K562 (cell line): ENCODE measurements around the gene RNFT1. TPM values are rescaled to one million over a fixed set of nuclear protein-coding genes. Genes with fewer than 3 reads are reported as not detected.

Experiments
- ATAC-seq: fragments of 200-7000 bp; cut with Tn5 transposase; 3 replicates; pipeline ENCODE4 v1.9.1; 2020; ENCODE audit warnings: moderate library complexity
- BruUV-seq: library from RNA; stranded (reverse); fragments of 400-500 nt; replicated peaks from 2 replicates; lab custom pipeline; 2021; lab: Mats Ljungman, UMichigan
- CTCF ChIA-PET: fragments of 300-600 bp; formaldehyde crosslinking; extraction: SDS; loops from one replicate; lab custom pipeline; 2021; ENCODE audit warnings: low intra/inter-chr PET ratio; lab: Yijun Ruan, JAX
- POLR2A ChIA-PET: fragments of 300-600, 350-650 bp; sonication (Branson Sonifier 250); formaldehyde crosslinking; extraction: SDS; loops from one replicate; lab custom pipeline; 2021; ENCODE audit warnings: antibody characterized with exemption, inconsistent platforms; lab: Yijun Ruan, JAX
- DNase-seq, 4 experiments: peaks; one replicate each; pipeline versions ENCODE4 v3.0.0 to v3.0.0-alpha.2; 2011 to 2018; ENCODE audit warnings: low spot score in 3 of 4, mixed read lengths in 3 of 4; ENCODE audit errors: extremely low read depth in 1 of 4
- FAIRE-seq: peaks from 2 replicates; lab custom pipeline; 2011; peaks lifted over from hg19 to GRCh38; lab: Jason Lieb, UNC
- H2AFZ ChIP-seq: 2 replicates; pipeline ENCODE4 v1.6.0; 2011; ENCODE audit warnings: low read depth, low read length, control low read depth, inconsistent platforms
- H3K27ac ChIP-seq: fragments of 200-600 bp; 3 replicates; pipeline ENCODE4 v1.8.0; 2011; ENCODE audit warnings: low read depth, mild to moderate bottlenecking, control low read depth, inconsistent platforms, low read length, moderate library complexity, mixed read lengths; ENCODE audit errors: extremely low read depth
- H3K27me3 ChIP-seq, 2 experiments: fragments of 300-600 bp in 1 of 2; 2 replicates in 1 of 2; 3 replicates in 1 of 2; pipeline versions ENCODE4 v1.6.0 to v1.8.0; 2011; ENCODE audit warnings: inconsistent platforms in 2 of 2, low read length in 2 of 2, mild to moderate bottlenecking in 1 of 2, mixed read lengths in 1 of 2, moderate library complexity in 1 of 2; ENCODE audit not compliant: control insufficient read depth in 2 of 2, insufficient read depth in 2 of 2
- H3K36me3 ChIP-seq: fragments of 300-600 bp; 3 replicates; pipeline ENCODE4 v1.8.0; 2011; ENCODE audit warnings: mild to moderate bottlenecking, low read length, inconsistent platforms; ENCODE audit not compliant: control insufficient read depth, insufficient read depth
- H3K4me1 ChIP-seq, 2 experiments: fragments of 200-600 bp in 1 of 2; replicated peaks in 1 of 2; 2 replicates in 1 of 2; 3 replicates in 1 of 2; pipeline versions ENCODE4 v1.5.1 to v1.8.0; 2011; ENCODE audit warnings: inconsistent platforms in 2 of 2, low read length in 2 of 2, mild to moderate bottlenecking in 1 of 2, mixed read lengths in 1 of 2, moderate library complexity in 1 of 2; ENCODE audit not compliant: control insufficient read depth in 2 of 2, insufficient read depth in 2 of 2
- H3K4me2 ChIP-seq: 2 replicates; pipeline ENCODE4 v1.6.1; 2011; ENCODE audit warnings: low read length, control low read depth, inconsistent platforms, mixed read lengths; ENCODE audit not compliant: insufficient read depth
- H3K4me3 ChIP-seq: fragments of 200-600 bp; sonication (generic), shearing (Covaris generic); 2 replicates; pipeline ENCODE4 v1.5.1; 2016; ENCODE audit warnings: control low read depth, inconsistent platforms
- H3K79me2 ChIP-seq: fragments of 200-600 bp; 3 replicates; pipeline ENCODE4 v1.8.0; 2011; ENCODE audit warnings: low read length, inconsistent platforms; ENCODE audit not compliant: control insufficient read depth, insufficient read depth
- H3K9ac ChIP-seq, 2 experiments: 2 replicates each; pipeline versions ENCODE4 v1.6.0 to v1.6.1; 2011; ENCODE audit warnings: low read depth in 2 of 2, low read length in 2 of 2, control low read depth in 1 of 2, inconsistent platforms in 1 of 2, mild to moderate bottlenecking in 1 of 2, mixed read lengths in 1 of 2; ENCODE audit not compliant: insufficient read depth in 1 of 2
- H3K9me1 ChIP-seq: one replicate; pipeline ENCODE4 v1.6.0; 2011; ENCODE audit warnings: inconsistent platforms, mild to moderate bottlenecking, low read length, moderate library complexity; ENCODE audit not compliant: control insufficient read depth, insufficient read depth
- H3K9me3 ChIP-seq: replicated peaks from 2 replicates; pipeline ENCODE4 v1.5.1; 2011; ENCODE audit warnings: low read depth, low read length, inconsistent platforms; ENCODE audit not compliant: control insufficient read depth, insufficient read depth
- H4K20me1 ChIP-seq: replicated peaks from 2 replicates; pipeline ENCODE4 v1.6.1; 2011; ENCODE audit warnings: low read length, inconsistent platforms, mixed read lengths; ENCODE audit not compliant: control insufficient read depth, insufficient read depth
- CTCF ChIP-seq, 3 experiments: IDR thresholded peaks in 2 of 3; conservative IDR thresholded peaks in 1 of 3; 2 replicates each; pipeline ENCODE4 v1.5.1; 2011 to 2012; ENCODE audit warnings: low read length in 3 of 3, mild to moderate bottlenecking in 3 of 3, control low read depth in 2 of 3, improper control_type of control experiment in 1 of 3, inconsistent platforms in 1 of 3, low read depth in 1 of 3, mixed read lengths in 1 of 3, moderate library complexity in 1 of 3; ENCODE audit not compliant: insufficient read depth in 2 of 3
- POLR2H ChIP-seq: IDR thresholded peaks from 2 replicates; pipeline ENCODE4 v1.6.1; 2016; ENCODE audit warnings: missing genetic modification characterization, low read depth, mild to moderate bottlenecking, control low read depth, missing compliant biosample characterization, moderate library complexity
- RAD21 ChIP-seq, 2 experiments: fragments of 250-450 bp in 1 of 2; fragments of 450-650 bp in 1 of 2; sonication (Bioruptor Pico) in 1 of 2; formaldehyde crosslinking in 1 of 2; IDR thresholded peaks in 1 of 2; conservative IDR thresholded peaks in 1 of 2; 2 replicates each; pipeline versions ENCODE4 v1.4.0 to v1.8.0; 2020 to 2022; ENCODE audit warnings: mild to moderate bottlenecking in 2 of 2, moderate library complexity in 1 of 2
- REST ChIP-seq, 2 experiments: fragments of 450-650 bp; formaldehyde crosslinking in 1 of 2; IDR thresholded peaks; 2 replicates each; pipeline versions ENCODE4 v1.4.0 to v1.6.1; 2014 to 2020; ENCODE audit warnings: mild to moderate bottlenecking in 2 of 2, borderline replicate concordance in 1 of 2, low read depth in 1 of 2
- WGBS: fragments of 100-300 bp; shearing (Covaris generic); methylation state at CpG from one replicate; pipeline ENCODE4 v1.1.6; 2016; ENCODE audit warnings: low coverage, mixed read lengths; ENCODE audit not compliant: insufficient coverage; ENCODE audit errors: missing lambda C conversion rate; 5-methylcytosine and 5-hydroxymethylcytosine counted together
- in situ Hi-C: fragments of 300-500 bp; cut with MboI; formaldehyde crosslinking; loops from 4 replicates; pipeline ENCODE4 v1.15.0; 2018; ENCODE audit warnings: inconsistent platforms, mixed read lengths
- intact Hi-C: fragments of 100-400 bp; cut with micrococcal nuclease; formaldehyde crosslinking; loops from 2 replicates; pipeline ENCODE4 v1.14.2; 2022
- polyA plus RNA-seq, 8 experiments: library from polyadenylated mRNA; depleted of rRNA in 4 of 8; stranded (reverse) in 5 of 8; unstranded in 3 of 8; fragments of >200 nt; fragmentation: Nextera tagmentation in 2 of 8; fragmentation: Illumina TruSeq in 1 of 8; extraction: Ambion mirVana in 2 of 8; extraction: Trizol in 1 of 8; gene quantifications; 2 replicates each; pipeline versions ENCODE4 v1.2.1 to v1.2.3, GENCODE V29; 2011 to 2014; ENCODE audit warnings: inconsistent platforms in 1 of 8, missing spikeins in 1 of 8
- total RNA-seq, 7 experiments: library from RNA; depleted of rRNA in 6 of 7; stranded (reverse); fragments of >200 nt in 6 of 7; fragmentation: Illumina TruSeq in 2 of 7; extraction: Trizol in 2 of 7; gene quantifications; 2 replicates each; pipeline versions ENCODE4 v1.2.1 to v1.2.3, GENCODE V29; 2011 to 2021; ENCODE audit warnings: low replicate concordance in 1 of 7
- TF ChIP-seq, protein P1 (sequence below), 2 experiments: fragments of 450-650 bp; conservative IDR thresholded peaks; 2 replicates each; pipeline ENCODE4 v1.6.1; 2017; ENCODE audit warnings: mild to moderate bottlenecking in 2 of 2, moderate library complexity in 2 of 2

Gene RNFT1
- total and polyA plus RNA-seq, 9 of the 15 experiments (the other 6 are each of a cell fraction or from before 2014, with no cell fraction given) = 15.8 to 61.3 (median 23.5) TPM

- Histone ChIP-seq H2AFZ (no peak overlapping the region), H3K27ac (no peak overlapping the region), H3K9me3 (no peaks in the 10 kb centered on the region), H3K4me3 (no peak overlapping the region), H4K20me1 (no peaks in the 10 kb centered on the region), H3K79me2 (0 out of 3 replicates have a peak, but pooled peaks cover 7% of the 10 kb centered on the region), H3K9me1 (no peaks in the 10 kb centered on the region), H3K27me3 (no peaks in the 10 kb centered on the region), H3K4me2 (no peak overlapping the region), H3K36me3 (peaks cover 70% of the 10 kb centered on the region; the same call in 2 of the 3 replicates), H3K4me1 (no peaks in the 10 kb centered on the region), H3K9ac (no peak overlapping the region)
- peak; percentile 47 to 55 (median 50) for DNase-seq
- FAIRE-seq = peak; percentile 15
- intact Hi-C loops (loop anchor here (1.0 kb wide), 1 partner anchor 160 kb away; no protein-coding TSS in a partner anchor), in situ Hi-C loops (no loop called here)
- WGBS = 100% methylated on average over 1 of the region's 1 CpG
- CTCF ChIA-PET = interaction anchor here (0.6 to 1.0 kb wide), 4 partner anchors 20 to 167 kb away, joined by 3 to 6 read pairs (median 3); no protein-coding TSS in a partner anchor
- no TSS peak for BruUV-seq
- POLR2A ChIA-PET = interaction anchor here (0.9 to 1.2 kb wide), 5 partner anchors 12 to 22 kb away, joined by 3 to 4 read pairs (median 3); partner anchors contain the start of genes RPS6KB1 and TUBD1
- ATAC-seq = peak; percentile 70
- TF ChIP-seq, protein P1, sequence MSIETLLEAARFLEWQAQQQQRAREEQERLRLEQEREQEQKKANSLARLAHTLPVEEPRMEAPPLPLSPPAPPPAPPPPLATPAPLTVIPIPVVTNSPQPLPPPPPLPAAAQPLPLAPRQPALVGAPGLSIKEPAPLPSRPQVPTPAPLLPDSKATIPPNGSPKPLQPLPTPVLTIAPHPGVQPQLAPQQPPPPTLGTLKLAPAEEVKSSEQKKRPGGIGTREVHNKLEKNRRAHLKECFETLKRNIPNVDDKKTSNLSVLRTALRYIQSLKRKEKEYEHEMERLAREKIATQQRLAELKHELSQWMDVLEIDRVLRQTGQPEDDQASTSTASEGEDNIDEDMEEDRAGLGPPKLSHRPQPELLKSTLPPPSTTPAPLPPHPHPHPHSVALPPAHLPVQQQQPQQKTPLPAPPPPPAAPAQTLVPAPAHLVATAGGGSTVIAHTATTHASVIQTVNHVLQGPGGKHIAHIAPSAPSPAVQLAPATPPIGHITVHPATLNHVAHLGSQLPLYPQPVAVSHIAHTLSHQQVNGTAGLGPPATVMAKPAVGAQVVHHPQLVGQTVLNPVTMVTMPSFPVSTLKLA (conservative IDR thresholded peaks at IDR 0.05) = 0 out of 4 replicates have a peak, but pooled peaks of 1 of the 2 experiments have one; percentile 18
- TF ChIP-seq CTCF (IDR thresholded peaks at IDR 0.05 in 2 of 3, conservative IDR thresholded peaks at IDR 0.05 in 1 of 3; ENCODE audit: insufficient read depth in 2 of 3, low read depth in 1 of 3, low read length in 3 of 3) (peak in 2 of 3 experiments; percentile 43 to 73; a peak in 4 of 6 replicates), POLR2H (tag) (no peak; the same call in 1 of the 2 replicates), RAD21 (CRISPR knock-in tag; conservative IDR thresholded peaks at IDR 0.05 in 1 of 2, IDR thresholded peaks at IDR 0.05 in 1 of 2) (peak; percentile 62 to 70), REST (IDR thresholded peaks at IDR 0.05; ENCODE audit: borderline replicate concordance) (peak; percentile 55; the same call in 1 of the 2 replicates), REST (CRISPR knock-in tag; IDR thresholded peaks at IDR 0.05; ENCODE audit: low read depth) (no peak)
Measured at GRCh38 chr17:59914274-59914854, 50.2 kb downstream of the RNFT1 start.
